Uterus (tissue), 2 donors: ENCODE measurements around the gene NCAPG2.

ENCODE experiments used
- POLR2A ChIP-seq, 2 donors: fragments of 450-650 bp; IDR thresholded peaks; one replicate each; pipeline ENCODE4 v1.6.1; 2016; ENCODE audit warnings: antibody characterized with exemption in 2 of 2, mild to moderate bottlenecking in 1 of 2, moderate library complexity in 1 of 2
- TF ChIP-seq, protein P1 (sequence below), 4 experiments: fragments of 200-600 bp in 2 of 4; fragments of 450-650 bp in 2 of 4; sonication (generic) in 2 of 4; IDR thresholded peaks; one replicate each; pipeline ENCODE4 v1.5.1; 2016 to 2019; ENCODE audit warnings: antibody characterized with exemption in 4 of 4, mild to moderate bottlenecking in 2 of 4, moderate library complexity in 1 of 4

DNA sequence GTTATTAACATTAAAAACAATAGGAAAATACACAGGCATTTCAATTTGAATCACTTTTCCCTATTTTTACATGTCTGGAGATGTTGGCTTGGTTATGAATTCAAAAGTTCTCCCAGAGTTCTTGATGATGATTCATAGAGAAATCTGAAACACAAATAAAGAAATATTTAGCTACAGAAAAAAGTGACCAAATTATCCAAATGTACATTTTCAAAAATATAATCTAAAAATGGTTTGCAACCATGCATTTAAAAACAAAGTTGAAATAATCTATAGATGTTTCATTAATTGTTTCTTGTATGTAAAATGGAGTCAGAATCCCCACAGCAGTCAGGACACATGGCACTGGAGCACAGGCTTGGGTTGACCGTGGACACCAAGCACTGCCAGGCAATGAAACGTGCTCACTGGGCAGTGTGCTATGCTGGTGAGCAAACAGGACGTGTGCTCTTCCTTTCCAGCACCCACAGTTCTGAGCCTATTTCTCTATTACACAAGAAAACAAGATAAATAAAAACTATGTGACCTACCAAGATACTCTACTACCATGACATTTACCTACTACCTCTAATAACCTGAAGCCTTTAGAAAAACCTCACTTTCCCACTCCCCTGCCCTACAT lies 72.9 kb downstream of the NCAPG2 start:
- TF ChIP-seq, protein P1, sequence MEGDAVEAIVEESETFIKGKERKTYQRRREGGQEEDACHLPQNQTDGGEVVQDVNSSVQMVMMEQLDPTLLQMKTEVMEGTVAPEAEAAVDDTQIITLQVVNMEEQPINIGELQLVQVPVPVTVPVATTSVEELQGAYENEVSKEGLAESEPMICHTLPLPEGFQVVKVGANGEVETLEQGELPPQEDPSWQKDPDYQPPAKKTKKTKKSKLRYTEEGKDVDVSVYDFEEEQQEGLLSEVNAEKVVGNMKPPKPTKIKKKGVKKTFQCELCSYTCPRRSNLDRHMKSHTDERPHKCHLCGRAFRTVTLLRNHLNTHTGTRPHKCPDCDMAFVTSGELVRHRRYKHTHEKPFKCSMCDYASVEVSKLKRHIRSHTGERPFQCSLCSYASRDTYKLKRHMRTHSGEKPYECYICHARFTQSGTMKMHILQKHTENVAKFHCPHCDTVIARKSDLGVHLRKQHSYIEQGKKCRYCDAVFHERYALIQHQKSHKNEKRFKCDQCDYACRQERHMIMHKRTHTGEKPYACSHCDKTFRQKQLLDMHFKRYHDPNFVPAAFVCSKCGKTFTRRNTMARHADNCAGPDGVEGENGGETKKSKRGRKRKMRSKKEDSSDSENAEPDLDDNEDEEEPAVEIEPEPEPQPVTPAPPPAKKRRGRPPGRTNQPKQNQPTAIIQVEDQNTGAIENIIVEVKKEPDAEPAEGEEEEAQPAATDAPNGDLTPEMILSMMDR (IDR thresholded peaks at IDR 0.05), result no peak
- TF ChIP-seq POLR2A (IDR thresholded peaks at IDR 0.05), result no peak
